K562 (cell line): ENCODE data around the gene ITPR3. TPM values are rescaled to one million over a fixed set of nuclear protein-coding genes. Genes with fewer than 3 reads are reported as not detected.
A peak's percentile ranks its signal among the peaks of the same experiment; 100 is the strongest.

Source experiments
- ATAC-seq: fragments of 200-7000 bp; cut with Tn5 transposase; 3 replicates; pipeline ENCODE4 v1.9.1; 2020; ENCODE audit warnings: moderate library complexity
- BruUV-seq: library from RNA; stranded (reverse); fragments of 400-500 nt; replicated peaks from 2 replicates; lab custom pipeline; 2021; lab: Mats Ljungman, UMichigan
- CTCF ChIA-PET: fragments of 300-600 bp; formaldehyde crosslinking; extraction: SDS; loops from one replicate; lab custom pipeline; 2021; ENCODE audit warnings: low intra/inter-chr PET ratio; lab: Yijun Ruan, JAX
- POLR2A ChIA-PET: fragments of 300-600, 350-650 bp; sonication (Branson Sonifier 250); formaldehyde crosslinking; extraction: SDS; loops from one replicate; lab custom pipeline; 2021; ENCODE audit warnings: antibody characterized with exemption, inconsistent platforms; lab: Yijun Ruan, JAX
- DNase-seq, 4 experiments: peaks; one replicate each; pipeline versions ENCODE4 v3.0.0 to v3.0.0-alpha.2; 2011 to 2018; ENCODE audit warnings: low spot score in 3 of 4, mixed read lengths in 3 of 4; ENCODE audit errors: extremely low read depth in 1 of 4
- FAIRE-seq: peaks from 2 replicates; lab custom pipeline; 2011; peaks lifted over from hg19 to GRCh38; lab: Jason Lieb, UNC
- H2AFZ ChIP-seq: 2 replicates; pipeline ENCODE4 v1.6.0; 2011; ENCODE audit warnings: low read depth, low read length, control low read depth, inconsistent platforms
- H3K27ac ChIP-seq: fragments of 200-600 bp; 3 replicates; pipeline ENCODE4 v1.8.0; 2011; ENCODE audit warnings: low read depth, mild to moderate bottlenecking, control low read depth, inconsistent platforms, low read length, moderate library complexity, mixed read lengths; ENCODE audit errors: extremely low read depth
- H3K27me3 ChIP-seq, 2 experiments: fragments of 300-600 bp in 1 of 2; 2 replicates in 1 of 2; 3 replicates in 1 of 2; pipeline versions ENCODE4 v1.6.0 to v1.8.0; 2011; ENCODE audit warnings: inconsistent platforms in 2 of 2, low read length in 2 of 2, mild to moderate bottlenecking in 1 of 2, mixed read lengths in 1 of 2, moderate library complexity in 1 of 2; ENCODE audit not compliant: control insufficient read depth in 2 of 2, insufficient read depth in 2 of 2
- H3K36me3 ChIP-seq: fragments of 300-600 bp; 3 replicates; pipeline ENCODE4 v1.8.0; 2011; ENCODE audit warnings: mild to moderate bottlenecking, low read length, inconsistent platforms; ENCODE audit not compliant: control insufficient read depth, insufficient read depth
- H3K4me1 ChIP-seq, 2 experiments: fragments of 200-600 bp in 1 of 2; replicated peaks in 1 of 2; 2 replicates in 1 of 2; 3 replicates in 1 of 2; pipeline versions ENCODE4 v1.5.1 to v1.8.0; 2011; ENCODE audit warnings: inconsistent platforms in 2 of 2, low read length in 2 of 2, mild to moderate bottlenecking in 1 of 2, mixed read lengths in 1 of 2, moderate library complexity in 1 of 2; ENCODE audit not compliant: control insufficient read depth in 2 of 2, insufficient read depth in 2 of 2
- H3K4me2 ChIP-seq: 2 replicates; pipeline ENCODE4 v1.6.1; 2011; ENCODE audit warnings: low read length, control low read depth, inconsistent platforms, mixed read lengths; ENCODE audit not compliant: insufficient read depth
- H3K4me3 ChIP-seq: fragments of 200-600 bp; sonication (generic), shearing (Covaris generic); 2 replicates; pipeline ENCODE4 v1.5.1; 2016; ENCODE audit warnings: control low read depth, inconsistent platforms
- H3K79me2 ChIP-seq: fragments of 200-600 bp; 3 replicates; pipeline ENCODE4 v1.8.0; 2011; ENCODE audit warnings: low read length, inconsistent platforms; ENCODE audit not compliant: control insufficient read depth, insufficient read depth
- H3K9ac ChIP-seq, 2 experiments: 2 replicates each; pipeline versions ENCODE4 v1.6.0 to v1.6.1; 2011; ENCODE audit warnings: low read depth in 2 of 2, low read length in 2 of 2, control low read depth in 1 of 2, inconsistent platforms in 1 of 2, mild to moderate bottlenecking in 1 of 2, mixed read lengths in 1 of 2; ENCODE audit not compliant: insufficient read depth in 1 of 2
- H3K9me1 ChIP-seq: one replicate; pipeline ENCODE4 v1.6.0; 2011; ENCODE audit warnings: inconsistent platforms, mild to moderate bottlenecking, low read length, moderate library complexity; ENCODE audit not compliant: control insufficient read depth, insufficient read depth
- H3K9me3 ChIP-seq: replicated peaks from 2 replicates; pipeline ENCODE4 v1.5.1; 2011; ENCODE audit warnings: low read depth, low read length, inconsistent platforms; ENCODE audit not compliant: control insufficient read depth, insufficient read depth
- H4K20me1 ChIP-seq: replicated peaks from 2 replicates; pipeline ENCODE4 v1.6.1; 2011; ENCODE audit warnings: low read length, inconsistent platforms, mixed read lengths; ENCODE audit not compliant: control insufficient read depth, insufficient read depth
- CBFA2T3 ChIP-seq: fragments of 450-650 bp; IDR thresholded peaks from 2 replicates; pipeline ENCODE4 v1.6.1; 2017
- HMGXB4 ChIP-seq: sonication (generic); formaldehyde crosslinking; IDR thresholded peaks from 2 replicates; pipeline ENCODE4 v1.8.1; 2023; ENCODE audit warnings: mild to moderate bottlenecking, missing genetic modification reagents
- ILF3 ChIP-seq: fragments of 450-650 bp; IDR thresholded peaks from 2 replicates; pipeline ENCODE4 v1.6.1; 2018; ENCODE audit warnings: antibody characterized with exemption, mild to moderate bottlenecking, moderate library complexity, borderline replicate concordance
- MAFF ChIP-seq: IDR thresholded peaks from 2 replicates; pipeline ENCODE4 v1.6.1; 2012; ENCODE audit warnings: low read length, improper control_type of control experiment
- MITF ChIP-seq: IDR thresholded peaks from 2 replicates; pipeline ENCODE4 v1.6.1; 2014; ENCODE audit warnings: antibody characterized with exemption
- NELFE ChIP-seq: IDR thresholded peaks from 2 replicates; pipeline ENCODE4 v1.6.1; 2011; ENCODE audit warnings: mild to moderate bottlenecking; ENCODE audit not compliant: insufficient read depth, insufficient read length
- NR4A1 ChIP-seq, 2 experiments: fragments of 250-450 bp in 1 of 2; fragments of 450-650 bp in 1 of 2; sonication (Bioruptor Pico) in 1 of 2; IDR thresholded peaks; 2 replicates each; pipeline versions ENCODE4 v1.4.0 to v1.6.1; 2016 to 2020; ENCODE audit warnings: mild to moderate bottlenecking in 2 of 2, missing compliant biosample characterization in 1 of 2, missing genetic modification characterization in 1 of 2, moderate library complexity in 1 of 2
- SRSF9 ChIP-seq: fragments of 200-400 bp; formaldehyde crosslinking; IDR thresholded peaks from 2 replicates; pipeline ENCODE4 v1.6.1; 2017; ENCODE audit warnings: low read depth, low read length, borderline replicate concordance
- UBTF ChIP-seq, 2 experiments: IDR thresholded peaks; 2 replicates each; pipeline ENCODE4 v1.6.1; 2012; ENCODE audit warnings: improper control_type of control experiment in 2 of 2, low read depth in 2 of 2, low read length in 2 of 2, borderline replicate concordance in 1 of 2
- ZNF12 ChIP-seq: sonication (generic); formaldehyde crosslinking; IDR thresholded peaks from 2 replicates; pipeline ENCODE4 v1.4.0; 2020; ENCODE audit warnings: mild to moderate bottlenecking, missing genetic modification reagents
- ZNF140 ChIP-seq: fragments of 250-450 bp; sonication (Bioruptor Pico); IDR thresholded peaks from 2 replicates; pipeline ENCODE4 v1.8.0; 2021; ENCODE audit warnings: moderate library complexity, mild to moderate bottlenecking, inconsistent platforms
- ZNF274 ChIP-seq: IDR thresholded peaks from 2 replicates; pipeline ENCODE4 v1.6.1; 2011; ENCODE audit warnings: low read depth, mild to moderate bottlenecking, low read length, moderate library complexity, borderline replicate concordance
- ZNF3 ChIP-seq: fragments of 250-450 bp; sonication (Bioruptor Pico); IDR thresholded peaks from 2 replicates; pipeline ENCODE4 v1.5.0; 2021; ENCODE audit warnings: mild to moderate bottlenecking, moderate library complexity
- ZNF445 ChIP-seq: fragments of 250-450 bp; sonication (Bioruptor Pico); IDR thresholded peaks from 2 replicates; pipeline ENCODE4 v1.4.0; 2020; ENCODE audit warnings: low read depth, mild to moderate bottlenecking, moderate library complexity
- ZNF583 ChIP-seq: fragments of 250-450 bp; sonication (Bioruptor Pico); IDR thresholded peaks from 2 replicates; pipeline ENCODE4 v1.4.0; 2020
- WGBS: fragments of 100-300 bp; shearing (Covaris generic); methylation state at CpG from one replicate; pipeline ENCODE4 v1.1.6; 2016; ENCODE audit warnings: low coverage, mixed read lengths; ENCODE audit not compliant: insufficient coverage; ENCODE audit errors: missing lambda C conversion rate; 5-methylcytosine and 5-hydroxymethylcytosine counted together
- in situ Hi-C: fragments of 300-500 bp; cut with MboI; formaldehyde crosslinking; loops from 4 replicates; pipeline ENCODE4 v1.15.0; 2018; ENCODE audit warnings: inconsistent platforms, mixed read lengths
- intact Hi-C: fragments of 100-400 bp; cut with micrococcal nuclease; formaldehyde crosslinking; loops from 2 replicates; pipeline ENCODE4 v1.14.2; 2022
- polyA plus RNA-seq, 8 experiments: library from polyadenylated mRNA; depleted of rRNA in 4 of 8; stranded (reverse) in 5 of 8; unstranded in 3 of 8; fragments of >200 nt; fragmentation: Nextera tagmentation in 2 of 8; fragmentation: Illumina TruSeq in 1 of 8; extraction: Ambion mirVana in 2 of 8; extraction: Trizol in 1 of 8; gene quantifications; 2 replicates each; pipeline versions ENCODE4 v1.2.1 to v1.2.3, GENCODE V29; 2011 to 2014; ENCODE audit warnings: inconsistent platforms in 1 of 8, missing spikeins in 1 of 8
- total RNA-seq, 7 experiments: library from RNA; depleted of rRNA in 6 of 7; stranded (reverse); fragments of >200 nt in 6 of 7; fragmentation: Illumina TruSeq in 2 of 7; extraction: Trizol in 2 of 7; gene quantifications; 2 replicates each; pipeline versions ENCODE4 v1.2.1 to v1.2.3, GENCODE V29; 2011 to 2021; ENCODE audit warnings: low replicate concordance in 1 of 7

ITPR3 gene
- total and polyA plus RNA-seq, 9 of the 15 experiments (the other 6 are each of a cell fraction or from before 2014, with no cell fraction given): 0.39 to 35.7 (median 13.2) TPM

- Histone ChIP-seq H3K4me1 (peaks cover 13 to 20% of the 10 kb centered on the region in 2 experiments; a peak in 4 of 5 replicates), H3K36me3 (no peaks in the 10 kb centered on the region), H2AFZ (no peak overlapping the region), H3K9me1 (no peaks in the 10 kb centered on the region), H3K9me3 (no peaks in the 10 kb centered on the region), H3K4me3 (no peak overlapping the region), H3K4me2 (no peak overlapping the region), H3K9ac (0 out of 4 replicates have a peak overlapping the region, but pooled peaks of 1 of the 2 experiments have one; percentile 12), H3K27ac (no peak overlapping the region), H4K20me1 (no peaks in the 10 kb centered on the region), H3K27me3 (peaks cover 7 to 8% of the 10 kb centered on the region in 2 experiments; a peak in 4 of 5 replicates), H3K79me2 (no peaks in the 10 kb centered on the region)
- FAIRE-seq (no peak), ATAC-seq (no peak), DNase-seq (no peak)
- no TSS peak for BruUV-seq
- intact Hi-C loops: no loop called here
- in situ Hi-C loops: no loop called here
- CTCF ChIA-PET: no interaction called here
- POLR2A ChIA-PET: interaction anchor here (0.6 to 1.6 kb wide), 9 partner anchors 10 to 104 kb away, joined by 3 to 6 read pairs (median 3); partner anchors contain the start of genes ITPR3 and UQCC2
- 34% methylated on average over 8 of the region's 8 CpGs for WGBS
- no peak for TF ChIP-seq ZNF274
- TF ChIP-seq ZNF445: no peak
- TF ChIP-seq HMGXB4: no peak
- TF ChIP-seq ZNF583 (CRISPR knock-in tag): no peak
- no peak for TF ChIP-seq MITF
- no peak for TF ChIP-seq ZNF3
- no peak for TF ChIP-seq NELFE
- no peak for TF ChIP-seq MAFF
- TF ChIP-seq ILF3: no peak
- no peak for TF ChIP-seq ZNF140
- no peak for TF ChIP-seq CBFA2T3
- no peak for TF ChIP-seq ZNF12 (CRISPR knock-in tag)
- TF ChIP-seq SRSF9: no peak
- no peak for TF ChIP-seq NR4A1 (CRISPR knock-in tag; IDR thresholded peaks at IDR 0.05)
- no peak for TF ChIP-seq NR4A1 (tag; IDR thresholded peaks at IDR 0.05)
- no peak for TF ChIP-seq UBTF (IDR thresholded peaks at IDR 0.05; ENCODE audit: borderline replicate concordance in 1 of 2, low read depth in 2 of 2, low read length in 2 of 2)
These were observed 13.9 kb upstream of the ITPR3 start for GRCh38 chr6:33607126-33607783.
